ENCODE measurements around the gene PPP1R2.

PPP1R2 gene

DNA sequence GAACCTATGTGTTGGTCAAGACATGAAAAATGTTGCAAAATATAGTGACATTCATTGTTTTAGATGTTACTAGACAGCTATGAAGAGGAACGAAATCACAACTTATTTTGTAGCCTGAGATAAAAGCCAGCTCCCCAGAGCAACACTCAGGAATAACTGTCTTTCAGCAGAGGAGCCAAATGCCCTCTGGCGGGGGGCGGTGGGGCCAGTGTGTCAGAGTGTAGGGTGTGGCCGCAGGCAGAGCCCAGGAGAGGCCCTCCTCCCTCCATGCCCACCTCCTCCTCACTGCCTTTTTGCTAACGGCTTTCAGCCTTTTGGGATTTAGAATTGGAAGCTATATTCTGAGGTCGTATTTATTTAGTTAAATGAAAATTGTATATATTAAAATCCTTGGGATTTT is 23.7 kb upstream of the PPP1R2 start:
- no peak for DNase-seq (ENCODE audit: low read depth, low spot score)

DNA sequence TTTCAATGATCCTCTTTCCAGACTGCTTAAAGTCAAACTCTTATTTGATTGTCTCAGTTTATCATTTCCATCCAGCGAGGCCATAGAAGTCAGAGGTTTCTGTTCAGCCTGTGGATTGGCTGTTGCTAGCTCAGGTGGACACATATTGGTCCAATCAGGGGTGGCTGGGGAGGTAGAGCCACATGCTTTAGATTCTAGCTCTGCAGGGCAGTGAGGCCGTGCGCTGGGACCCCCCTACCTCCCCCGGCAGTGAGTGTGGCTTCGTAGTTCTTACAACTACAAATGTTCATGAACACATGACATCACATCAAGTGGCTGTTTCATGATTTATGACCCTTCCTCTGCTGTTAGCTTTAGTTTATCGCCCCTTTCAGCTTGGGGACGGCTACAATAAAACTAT is 22.6 kb upstream of the PPP1R2 start:
- DNase-seq (ENCODE audit: low read depth, low spot score), result no peak

DNA sequence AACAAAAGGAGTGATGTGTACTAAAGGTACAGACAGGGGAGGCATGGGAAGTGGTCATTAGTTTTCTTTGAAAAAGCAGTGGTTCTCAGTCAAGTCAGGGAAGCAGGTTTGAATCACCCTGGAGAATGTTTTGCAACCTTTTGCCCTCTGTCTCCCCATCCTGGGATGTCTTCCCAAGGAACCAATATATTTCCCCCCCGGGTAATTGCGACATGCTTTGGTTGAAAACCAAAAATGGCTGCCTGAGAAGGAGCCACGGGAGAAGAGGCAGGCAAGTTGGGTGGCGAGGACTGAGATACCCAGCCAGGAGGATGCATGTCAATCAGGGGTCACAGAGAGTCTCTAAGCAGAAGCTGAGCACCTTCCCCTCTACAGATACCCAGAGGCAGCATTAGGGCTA is 20.2 kb upstream of the PPP1R2 start:
- no peak for DNase-seq (ENCODE audit: low read depth, low spot score)

DNA sequence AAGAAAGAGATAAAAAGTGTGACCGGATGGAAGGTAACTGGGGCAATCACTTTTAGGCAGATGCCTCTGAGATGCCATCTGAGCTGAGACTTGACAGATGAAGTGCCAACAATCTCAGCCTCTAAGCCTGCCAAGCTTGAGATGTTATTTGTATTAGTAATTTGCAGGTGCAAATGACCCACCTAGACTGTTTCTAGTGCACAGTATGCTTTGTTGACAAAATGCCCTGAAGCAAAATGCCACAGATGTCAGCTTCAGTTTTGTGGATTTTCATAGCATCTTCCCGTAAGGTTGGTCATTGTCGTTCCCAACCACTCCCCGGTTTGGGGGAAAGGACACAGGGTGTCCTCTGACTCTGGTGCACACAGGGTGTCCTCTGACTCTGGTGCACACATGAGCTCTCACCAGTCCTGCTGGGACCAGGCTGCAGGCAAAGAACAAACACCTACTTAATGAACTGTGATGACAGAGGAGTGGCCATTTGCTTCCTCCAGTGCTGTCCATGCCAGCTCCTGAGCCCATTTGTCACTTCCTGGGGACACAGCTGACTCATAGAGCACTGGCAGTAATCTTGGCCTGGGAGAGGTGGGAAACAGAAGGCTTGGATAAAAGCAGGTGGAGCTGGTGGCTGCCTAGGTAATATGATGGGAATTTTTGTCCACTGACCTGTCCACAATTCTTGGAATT is 16.7 kb upstream of the PPP1R2 start:
- no peak for DNase-seq (ENCODE audit: low read depth, low spot score)

DNA sequence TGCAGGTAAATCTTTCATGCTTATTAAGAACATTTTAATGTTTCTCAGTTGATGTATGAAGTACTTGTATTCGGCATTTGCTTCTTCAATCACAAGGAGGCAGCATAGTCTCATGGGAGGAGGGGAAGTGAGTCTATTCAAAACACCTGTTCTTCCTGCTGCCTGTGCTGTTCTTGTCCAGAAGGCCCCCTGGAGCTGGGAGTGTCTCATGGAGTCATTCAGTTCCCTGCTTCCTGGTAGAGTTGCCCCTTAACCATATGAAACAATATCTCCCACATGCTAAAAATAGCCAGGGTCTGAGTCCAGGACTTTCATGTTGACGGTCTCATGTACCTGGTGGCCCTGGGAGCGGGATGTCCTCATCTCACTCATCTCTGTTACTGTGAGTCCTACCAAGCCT is 15.5 kb upstream of the PPP1R2 start:
- no peak for DNase-seq (ENCODE audit: low read depth, low spot score)

DNA sequence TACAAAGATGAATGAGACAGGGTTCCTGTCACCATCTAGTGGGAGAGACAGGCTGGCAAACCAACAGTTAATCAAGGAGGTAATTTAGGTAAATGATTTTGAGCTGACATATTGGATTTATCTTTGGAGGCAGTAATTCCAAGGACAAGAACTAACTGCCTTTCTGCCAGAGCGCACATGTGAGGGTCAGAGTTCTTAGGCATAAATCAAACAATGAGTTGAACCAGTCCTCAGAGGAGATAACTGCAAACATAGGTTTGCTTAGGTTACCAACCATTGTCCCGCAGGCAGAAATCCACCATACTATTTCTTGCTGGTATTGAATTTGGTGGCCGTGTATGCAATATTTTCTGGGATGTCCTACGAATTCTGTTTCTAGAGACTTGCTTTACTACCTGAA is 14.2 kb upstream of the PPP1R2 start:
- no peak for DNase-seq (ENCODE audit: low read depth, low spot score)

DNA sequence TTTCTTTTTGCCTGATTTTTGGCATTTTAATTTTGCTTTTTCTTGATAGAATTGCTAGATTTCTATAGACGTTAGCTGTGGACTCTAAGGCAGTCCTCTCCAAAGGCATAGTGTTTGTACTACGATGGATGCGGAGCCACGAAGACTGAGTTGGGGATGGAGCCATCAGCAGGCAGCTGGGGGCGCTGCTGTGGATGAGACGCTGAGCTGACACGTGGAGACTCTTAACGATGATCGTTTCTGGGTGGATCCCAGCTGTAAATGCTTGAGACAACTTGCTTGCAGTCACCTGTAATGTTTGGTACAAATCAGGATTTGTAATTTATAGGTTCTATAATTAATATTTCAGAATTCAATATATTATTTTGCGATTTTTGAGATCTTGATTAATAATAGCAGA is 13.3 kb upstream of the PPP1R2 start:
- DNase-seq (ENCODE audit: low read depth, low spot score), result no peak

DNA sequence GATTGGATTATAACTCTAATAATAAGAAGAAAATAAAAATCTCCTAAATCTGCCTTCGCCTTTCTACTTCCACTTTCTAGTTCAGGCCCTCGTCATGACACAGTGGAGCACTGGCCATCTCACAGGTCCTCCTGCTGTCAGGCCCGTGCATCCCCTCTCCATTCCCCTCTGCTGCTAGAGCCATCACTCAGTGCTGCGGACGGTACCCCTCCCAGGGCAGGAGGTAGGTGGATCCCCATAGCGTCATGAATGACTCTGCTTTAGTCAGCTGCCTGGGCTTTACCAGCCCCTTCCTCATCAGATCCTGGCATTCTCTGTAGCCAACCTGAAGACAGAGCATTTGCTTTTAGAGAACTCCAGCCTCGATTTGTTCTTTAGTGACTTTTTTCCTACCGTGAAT is 12.0 kb upstream of the PPP1R2 start:
- DNase-seq (ENCODE audit: low read depth, low spot score), result no peak

DNA sequence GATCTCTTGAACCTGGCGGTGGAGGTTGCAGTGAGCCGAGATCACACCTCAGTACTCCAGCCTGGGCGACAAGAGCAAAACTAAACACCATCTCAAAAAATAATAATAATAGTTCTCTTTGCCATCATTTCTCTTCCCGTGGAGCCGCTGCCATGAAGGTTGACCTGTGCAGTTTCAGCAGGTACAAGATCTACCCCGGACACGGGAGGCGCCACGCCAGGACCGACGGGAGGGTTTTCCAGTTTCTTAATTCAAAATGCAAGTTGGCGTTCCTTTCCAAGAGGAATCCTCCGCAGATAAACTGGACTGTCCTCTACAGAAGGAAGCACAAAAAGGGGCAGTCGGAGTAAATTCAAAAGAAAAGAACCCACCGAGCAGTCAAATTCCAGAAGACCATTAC is 11.3 kb upstream of the PPP1R2 start:
- no peak for DNase-seq (ENCODE audit: low read depth, low spot score)

DNA sequence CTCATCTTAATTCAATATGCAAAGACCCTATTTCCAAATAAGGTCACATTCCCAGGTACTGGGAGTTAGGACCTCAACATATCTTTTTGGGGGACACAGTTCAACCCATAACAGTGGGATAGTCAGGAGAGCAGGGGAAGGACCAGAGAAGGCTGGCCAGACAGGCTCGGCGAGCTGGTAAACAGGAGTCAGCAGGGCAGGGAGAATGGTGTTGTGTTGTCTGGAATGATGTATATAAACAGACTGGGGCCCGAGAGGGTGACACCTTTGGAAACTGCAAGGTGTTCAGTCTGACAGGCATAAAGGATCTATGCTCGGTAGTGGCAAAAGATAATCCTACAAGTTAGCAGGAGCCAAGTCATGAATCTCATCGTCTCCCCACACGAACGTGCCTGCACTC is 10.1 kb upstream of the PPP1R2 start:
- DNase-seq (ENCODE audit: low read depth, low spot score), result no peak

DNA sequence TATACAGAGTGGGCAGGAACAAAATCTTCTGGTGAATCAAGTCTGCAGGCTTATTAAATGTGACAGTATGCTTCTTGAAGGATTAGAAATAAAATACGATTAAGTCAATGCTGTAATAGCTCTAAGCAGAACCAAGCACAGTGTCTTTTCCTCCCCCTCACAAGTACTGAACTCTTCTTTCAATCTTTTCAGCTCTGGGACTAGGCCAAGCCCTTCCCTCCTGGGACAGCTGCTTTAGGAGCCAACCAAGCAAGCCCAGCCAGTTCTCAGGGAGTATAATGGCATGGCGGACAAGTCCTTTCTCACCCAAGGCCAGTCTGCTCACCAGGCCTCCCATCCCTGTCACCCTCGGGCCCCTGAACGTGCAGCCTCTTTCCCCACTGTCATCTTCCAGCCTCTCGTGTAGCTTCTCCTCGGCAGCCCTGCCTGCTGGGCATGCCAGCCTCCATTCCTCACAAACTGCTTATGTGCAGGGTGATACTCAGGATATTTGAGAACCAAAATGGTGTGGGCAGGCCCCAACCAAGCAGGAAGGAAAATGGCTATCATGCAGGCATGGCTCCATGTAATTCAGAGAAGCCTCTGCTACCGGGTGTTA is 8.4 kb upstream of the PPP1R2 start:
- DNase-seq (ENCODE audit: low read depth, low spot score), result no peak

DNA sequence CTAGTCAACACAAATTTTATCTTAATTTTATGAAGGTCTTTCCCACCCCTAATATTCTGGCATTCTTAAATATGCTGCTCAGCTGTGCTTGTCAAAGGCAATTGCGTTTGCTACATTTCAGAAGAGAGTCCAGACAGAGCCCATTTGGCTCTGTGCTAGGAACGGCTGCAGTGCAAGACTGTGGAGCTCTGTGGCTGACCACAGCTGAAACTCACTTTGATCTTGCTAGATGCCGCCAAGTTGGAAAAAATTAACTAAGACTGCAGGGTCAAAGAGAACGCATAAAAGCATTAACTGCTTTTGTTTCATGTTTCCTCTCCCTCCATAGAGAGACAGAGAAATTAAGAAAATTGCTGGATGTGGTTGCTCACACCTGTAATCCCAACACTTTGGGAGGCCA is 7.6 kb upstream of the PPP1R2 start:
- DNase-seq (ENCODE audit: low read depth, low spot score), result no peak

DNA sequence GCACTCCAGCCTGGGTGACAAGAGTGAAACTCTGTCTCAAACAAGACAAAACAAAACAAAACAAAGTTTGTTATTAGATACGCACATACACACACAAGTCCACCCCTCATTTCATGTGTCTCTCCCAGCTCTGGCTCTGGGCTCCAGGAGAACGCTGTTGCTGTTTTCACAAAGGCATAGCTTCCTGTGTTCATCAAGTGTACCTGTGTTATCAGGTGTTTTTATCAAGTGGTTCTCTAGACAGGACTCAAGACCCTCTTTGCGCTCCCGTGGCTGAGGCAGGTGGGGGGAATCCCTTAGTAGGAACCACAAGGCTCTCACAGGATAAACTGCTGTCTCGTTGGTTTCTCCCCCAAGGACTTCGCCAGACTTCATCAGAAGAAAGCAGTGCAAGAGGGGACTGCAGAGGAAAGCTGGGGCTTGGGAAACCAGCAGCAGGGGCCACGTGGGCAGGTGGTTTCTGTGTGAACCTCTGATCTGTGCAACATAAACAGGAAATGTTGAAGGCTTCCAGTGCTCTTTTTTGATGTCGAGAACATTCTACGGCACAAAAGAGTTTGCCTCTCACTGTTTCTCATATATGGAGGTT is 6.9 kb upstream of the PPP1R2 start:
- no peak for DNase-seq (ENCODE audit: low read depth, low spot score)

DNA sequence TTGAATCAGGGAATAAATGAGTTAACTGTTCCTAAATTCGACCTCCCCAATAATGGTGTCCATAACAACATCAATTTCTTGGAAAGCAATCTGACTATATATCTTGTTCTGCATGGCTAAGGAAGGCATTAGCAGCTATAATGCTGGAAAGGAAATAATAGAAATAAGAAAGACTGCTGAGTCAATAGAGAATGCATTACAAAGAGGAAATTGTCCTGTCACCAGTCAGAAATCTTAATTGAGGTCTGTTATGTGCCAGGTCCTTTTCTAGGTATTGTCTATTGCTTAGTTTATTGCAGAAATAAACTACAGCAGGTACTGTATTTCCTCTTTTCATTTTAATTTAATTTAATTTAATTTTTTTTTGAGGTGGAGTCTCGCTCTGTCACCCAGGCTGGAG is 5.9 kb upstream of the PPP1R2 start:
- DNase-seq (ENCODE audit: low read depth, low spot score), result no peak

DNA sequence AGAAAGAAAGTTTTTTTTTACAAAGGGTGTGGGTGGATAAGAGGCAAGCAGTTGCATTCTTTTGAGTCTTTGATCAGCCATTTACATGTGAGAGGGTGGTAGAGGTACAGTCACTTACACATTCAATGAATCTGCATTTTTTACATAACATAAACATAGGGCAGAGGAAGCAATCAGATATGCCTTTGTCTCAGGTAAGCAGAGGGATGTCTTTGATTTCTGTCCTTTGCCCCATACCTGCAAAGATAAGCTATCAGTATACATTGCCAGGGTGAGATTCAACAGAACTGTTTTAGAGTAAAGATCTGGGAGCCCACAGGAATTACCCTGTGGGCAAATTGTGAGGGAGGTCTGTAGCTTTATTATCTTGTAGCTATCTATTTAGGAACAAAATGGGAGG is 5.4 kb upstream of the PPP1R2 start:
- DNase-seq (ENCODE audit: low read depth, low spot score), result no peak

DNA sequence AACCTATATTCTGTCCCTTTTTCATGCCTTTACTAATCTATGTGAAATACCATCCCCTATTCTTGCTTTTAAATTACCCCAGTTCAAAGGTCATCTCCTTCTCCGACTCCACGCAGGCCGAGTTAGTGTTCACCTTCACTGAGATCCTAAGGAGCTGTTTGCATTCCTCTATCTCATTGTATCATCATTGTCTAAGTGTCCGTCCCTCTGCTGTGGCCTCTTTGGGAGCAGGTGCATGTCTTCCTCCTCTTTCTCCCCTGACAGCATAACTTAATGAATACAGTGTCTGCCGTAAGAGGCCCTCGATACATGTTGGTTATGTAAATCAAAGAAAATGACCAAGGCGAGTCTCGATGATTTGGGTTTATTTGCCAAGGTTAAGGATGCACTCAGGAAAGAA is 4.9 kb upstream of the PPP1R2 start:
- no peak for DNase-seq (ENCODE audit: low read depth, low spot score)

DNA sequence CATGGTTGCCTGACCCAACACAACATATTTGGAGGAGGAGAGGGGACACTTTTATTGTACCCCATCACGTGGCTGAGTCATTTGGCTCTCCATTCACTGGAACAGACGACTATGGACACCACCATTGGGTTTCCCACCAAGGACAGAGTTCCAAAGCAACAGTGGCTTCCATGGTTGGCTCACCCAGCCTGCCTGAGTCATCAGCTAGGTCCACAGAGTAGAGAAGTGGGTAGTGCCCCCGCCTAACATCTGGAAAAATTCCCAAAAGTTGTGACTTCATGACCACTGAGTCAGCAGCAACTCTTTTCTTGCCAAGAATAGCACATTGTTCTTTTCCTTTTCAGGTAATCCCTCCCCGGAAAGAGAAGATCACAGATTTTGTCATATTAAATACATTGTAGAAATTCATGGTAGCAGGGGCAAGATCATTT is 3.0 kb upstream of the PPP1R2 start:
- DNase-seq (ENCODE audit: low read depth, low spot score), result no peak

DNA sequence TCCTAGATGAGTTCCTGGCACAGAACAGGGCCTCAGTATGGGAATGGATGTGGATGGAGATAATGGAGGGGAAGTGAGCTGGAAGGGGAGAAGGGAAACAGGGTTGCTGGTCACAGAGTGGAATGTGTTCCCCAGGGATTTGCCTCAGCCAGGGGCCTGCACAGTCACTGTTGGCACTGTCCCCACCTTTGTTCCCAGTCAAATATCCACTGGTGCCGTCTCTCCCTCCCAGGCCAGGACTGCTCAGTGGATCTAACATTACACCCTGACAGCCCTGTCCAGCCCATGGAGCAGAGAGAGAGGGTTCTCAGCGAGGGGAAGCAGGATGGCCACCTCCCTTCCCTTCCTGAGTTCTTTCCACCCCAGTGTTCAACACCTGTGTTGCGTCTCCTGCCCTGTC is 1.5 kb upstream of the PPP1R2 start:
- no peak for DNase-seq (ENCODE audit: low read depth, low spot score)

DNA sequence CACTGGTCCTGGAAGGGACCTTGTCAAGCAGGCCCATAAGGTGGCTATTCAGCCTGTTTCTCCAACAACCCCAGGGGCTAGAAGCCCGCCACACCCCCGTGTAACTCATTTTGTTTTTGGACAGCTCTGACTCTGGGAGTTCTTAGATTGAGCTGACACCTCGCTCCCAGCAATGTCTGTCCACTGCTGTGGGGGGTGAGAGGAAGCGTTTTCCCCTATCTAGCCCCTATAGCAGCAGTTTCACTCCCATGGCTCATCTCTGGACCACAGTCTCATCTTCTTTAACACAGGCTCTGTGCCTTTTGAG is 1.1 kb upstream of the PPP1R2 start:
- DNase-seq (ENCODE audit: low read depth, low spot score), result no peak

DNA sequence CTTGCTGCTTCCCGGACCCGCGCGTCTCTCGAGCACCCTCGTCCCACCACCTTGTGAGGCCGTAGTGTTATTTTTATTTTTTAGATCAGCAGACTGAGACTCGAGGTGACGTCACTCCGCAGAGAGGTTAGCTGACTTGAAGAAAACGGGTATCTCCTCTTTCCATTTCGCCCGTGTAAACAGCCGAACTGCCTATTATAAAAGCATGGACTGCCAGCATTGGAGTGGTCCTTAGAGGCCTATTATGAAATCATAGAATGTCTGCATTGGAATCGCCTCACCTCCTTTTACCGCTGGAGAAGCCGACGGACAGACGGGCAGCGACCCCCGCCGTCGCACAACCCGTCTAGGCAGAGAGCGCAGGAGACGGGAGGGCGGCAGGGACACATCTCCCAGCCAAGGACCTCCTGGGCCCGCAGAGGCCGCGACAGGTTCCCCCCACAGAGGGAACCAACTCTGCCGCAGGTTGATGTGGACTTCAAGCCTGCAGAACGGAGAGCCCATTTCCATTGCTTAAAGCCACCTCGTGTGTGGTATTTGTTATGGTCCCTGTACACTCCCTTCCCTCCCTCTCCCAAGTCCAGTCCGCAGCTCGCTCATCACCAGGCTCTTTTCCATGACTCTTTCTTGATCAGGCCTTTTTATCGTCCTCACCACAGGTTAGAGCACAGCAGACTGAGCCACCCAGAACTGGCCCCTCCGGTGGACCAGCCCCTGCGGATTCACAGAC is 540 bp upstream of the PPP1R2 start:
- no peak for DNase-seq (ENCODE audit: low read depth, low spot score)

DNA sequence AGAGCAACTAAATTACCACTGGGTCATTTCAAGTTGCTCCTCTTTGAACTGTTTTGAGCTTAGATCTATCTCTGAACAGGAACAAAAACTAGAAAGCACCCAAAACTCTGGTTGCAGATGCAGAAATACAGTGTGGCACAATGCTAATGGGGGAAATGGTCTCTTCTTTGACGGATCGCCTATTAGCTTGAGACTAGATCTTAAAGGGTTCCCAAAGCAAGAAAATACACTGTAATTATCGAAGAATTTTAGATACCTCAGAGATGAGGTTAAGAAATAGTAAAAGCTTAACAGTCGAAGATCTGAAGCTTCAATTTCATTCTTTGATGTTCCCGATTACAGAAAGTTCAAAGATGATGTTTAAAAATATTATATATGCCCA is 818 bp downstream of the PPP1R2 start:
- DNase-seq (ENCODE audit: low read depth, low spot score), result no peak

DNA sequence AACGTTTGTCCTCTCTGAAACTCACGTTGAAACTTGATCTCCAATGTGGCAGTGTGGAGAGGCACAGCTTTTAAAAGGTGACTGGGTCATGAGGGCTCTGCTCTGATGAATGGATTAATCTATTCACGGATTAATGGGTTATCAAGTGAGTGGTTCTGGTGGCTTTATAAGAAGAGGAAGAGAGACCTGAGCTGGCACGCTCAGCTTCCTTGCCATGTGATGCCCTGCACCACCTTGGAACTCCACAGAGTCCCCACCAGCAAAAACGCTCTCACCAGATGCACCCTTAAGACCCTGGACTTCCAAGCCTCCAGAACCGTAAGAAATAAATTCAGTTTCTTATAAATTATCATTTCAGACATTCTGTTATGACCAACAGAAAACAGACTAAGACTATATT is 2.6 kb downstream of the PPP1R2 start:
- DNase-seq (ENCODE audit: low read depth, low spot score), result no peak

DNA sequence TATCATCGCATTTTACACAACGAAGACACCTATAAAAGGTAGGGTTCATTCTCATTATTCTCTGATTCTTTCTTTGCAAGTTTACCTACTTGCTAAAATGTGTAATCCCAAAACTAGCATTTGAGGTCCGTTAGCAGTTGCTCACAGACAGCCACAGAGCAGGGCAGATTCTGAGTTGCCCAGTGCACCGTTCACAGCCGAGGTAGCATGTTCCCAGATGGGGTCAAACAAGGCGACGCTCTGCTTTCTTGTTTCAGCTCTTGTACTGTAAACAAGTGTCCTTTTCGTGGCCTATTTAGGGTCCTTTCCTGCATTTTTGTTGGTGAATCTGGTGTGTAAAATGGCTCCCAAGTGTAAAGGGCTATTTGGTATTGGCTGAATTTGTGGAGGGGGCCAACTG is 3.1 kb downstream of the PPP1R2 start:
- DNase-seq (ENCODE audit: low read depth, low spot score), result no peak
